K562 (cell line): Measurements from ENCODE around the gene MGAT4B. TPM values are rescaled to one million over a fixed set of nuclear protein-coding genes. Genes with fewer than 3 reads are reported as not detected.

Experiments
- FOXP1 ChIP-seq: sonication (generic); formaldehyde crosslinking; IDR thresholded peaks from 2 replicates; pipeline ENCODE4 v1.8.0; 2022; ENCODE audit warnings: mild to moderate bottlenecking, missing genetic modification reagents
- NONO ChIP-seq, 2 experiments: fragments of 200-400 bp in 1 of 2; fragments of 450-650 bp in 1 of 2; formaldehyde crosslinking in 1 of 2; IDR thresholded peaks; 2 replicates each; pipeline ENCODE4 v1.6.1; 2017; ENCODE audit warnings: low read depth in 2 of 2, mild to moderate bottlenecking in 2 of 2, moderate library complexity in 2 of 2, low read length in 1 of 2
- RBBP5 ChIP-seq: fragments of 200-600 bp; sonication (generic); IDR thresholded peaks from 2 replicates; pipeline ENCODE4 v1.6.1; 2012; ENCODE audit warnings: borderline replicate concordance, mild to moderate bottlenecking, low read length, control low read depth, inconsistent platforms; ENCODE audit not compliant: insufficient read depth, poor library complexity, severe bottlenecking
- SUPT5H ChIP-seq: fragments of 450-650 bp; IDR thresholded peaks from 2 replicates; pipeline ENCODE4 v1.6.1; 2016
- TCF7 ChIP-seq: sonication (generic); IDR thresholded peaks from 2 replicates; pipeline ENCODE4 v1.6.1; 2016; ENCODE audit warnings: antibody characterized with exemption, borderline replicate concordance
- polyA plus RNA-seq, 8 experiments: library from polyadenylated mRNA; depleted of rRNA in 4 of 8; stranded (reverse) in 5 of 8; unstranded in 3 of 8; fragments of >200 nt; fragmentation: Nextera tagmentation in 2 of 8; fragmentation: Illumina TruSeq in 1 of 8; extraction: Ambion mirVana in 2 of 8; extraction: Trizol in 1 of 8; gene quantifications; 2 replicates each; pipeline versions ENCODE4 v1.2.1 to v1.2.3, GENCODE V29; 2011 to 2014; ENCODE audit warnings: inconsistent platforms in 1 of 8, missing spikeins in 1 of 8
- total RNA-seq, 7 experiments: library from RNA; depleted of rRNA in 6 of 7; stranded (reverse); fragments of >200 nt in 6 of 7; fragmentation: Illumina TruSeq in 2 of 7; extraction: Trizol in 2 of 7; gene quantifications; 2 replicates each; pipeline versions ENCODE4 v1.2.1 to v1.2.3, GENCODE V29; 2011 to 2021; ENCODE audit warnings: low replicate concordance in 1 of 7
- TF ChIP-seq, protein P1 (sequence below): fragments of 250-450 bp; sonication (Bioruptor Pico); IDR thresholded peaks from 2 replicates; pipeline ENCODE4 v1.4.0; 2020
- TF ChIP-seq, protein P2 (sequence below): fragments of 450-650 bp; IDR thresholded peaks from 2 replicates; pipeline ENCODE4 v1.6.1; 2017; ENCODE audit warnings: mild to moderate bottlenecking, moderate library complexity
- TF ChIP-seq, protein P3 (sequence below): fragments of 200-800 bp; sonication (Bioruptor generic); IDR thresholded peaks from 2 replicates; pipeline ENCODE4 v1.6.1; 2017; ENCODE audit warnings: missing genetic modification characterization, missing compliant biosample characterization
- TF ChIP-seq, protein P4 (sequence below), 3 experiments: fragments of 200-800 bp in 1 of 3; fragments of 250-450 bp in 1 of 3; fragments of 450-650 bp in 1 of 3; sonication (Bioruptor Pico) in 1 of 3; sonication (Bioruptor generic) in 1 of 3; formaldehyde crosslinking in 1 of 3; IDR thresholded peaks; 2 replicates each; pipeline versions ENCODE4 v1.6.1 to v1.8.0; 2016 to 2022; ENCODE audit warnings: mild to moderate bottlenecking in 2 of 3, missing genetic modification characterization in 2 of 3, missing compliant biosample characterization in 1 of 3, moderate library complexity in 1 of 3
- TF ChIP-seq, protein P5 (sequence below), 2 experiments: fragments of 450-650 bp; conservative IDR thresholded peaks; 2 replicates each; pipeline ENCODE4 v1.6.1; 2017; ENCODE audit warnings: mild to moderate bottlenecking in 2 of 2, moderate library complexity in 2 of 2

MGAT4B gene
- total and polyA plus RNA-seq, 9 of the 15 experiments (the other 6 are each of a cell fraction or from before 2014, with no cell fraction given), result 0.34 to 133 (median 75.4) TPM

DNA sequence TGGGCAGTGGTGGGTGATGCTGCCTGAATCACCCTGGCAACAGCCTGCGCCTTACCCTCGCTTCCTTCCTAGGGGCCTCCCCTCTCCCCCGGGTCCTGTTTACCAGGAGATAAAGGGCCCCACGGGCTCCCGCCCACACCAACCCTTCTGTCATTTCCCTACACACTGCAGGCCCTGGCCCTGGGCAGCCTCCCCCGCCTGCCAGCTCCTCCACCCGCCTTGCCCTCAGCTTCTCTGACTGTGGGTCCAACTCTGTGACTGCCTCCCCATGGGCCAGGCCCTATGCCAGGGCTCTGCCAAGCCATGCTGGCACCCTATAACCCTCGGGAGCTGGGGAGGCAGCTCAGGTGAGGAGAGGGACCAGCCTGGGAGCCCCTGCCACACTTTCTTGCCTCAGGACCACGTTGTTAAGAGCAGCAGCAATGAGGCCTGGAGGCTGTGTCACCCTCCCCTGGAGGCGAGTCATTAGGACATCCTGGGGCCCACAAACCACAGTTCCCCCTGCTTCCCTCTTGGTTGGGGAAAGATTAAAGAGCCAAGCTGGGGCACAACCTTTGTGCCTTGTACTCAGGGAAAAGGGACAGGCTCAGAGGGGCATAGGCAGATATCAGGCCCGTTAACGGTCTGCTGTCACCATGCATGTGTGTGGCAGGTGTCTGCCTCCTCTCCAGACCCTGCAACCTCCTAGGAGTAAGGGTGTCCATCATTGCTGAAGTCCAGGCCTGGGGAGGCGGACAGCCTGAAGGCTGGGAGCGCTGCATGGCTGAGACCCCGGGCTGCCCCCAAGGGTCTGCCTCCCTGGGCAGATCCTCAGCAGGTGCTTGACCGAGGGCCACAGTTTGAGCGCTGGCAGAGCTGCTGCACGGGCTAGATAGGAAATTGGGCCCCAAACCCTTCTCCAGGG lies 2.8 kb downstream of the MGAT4B start (continued):
- TF ChIP-seq, protein P1, sequence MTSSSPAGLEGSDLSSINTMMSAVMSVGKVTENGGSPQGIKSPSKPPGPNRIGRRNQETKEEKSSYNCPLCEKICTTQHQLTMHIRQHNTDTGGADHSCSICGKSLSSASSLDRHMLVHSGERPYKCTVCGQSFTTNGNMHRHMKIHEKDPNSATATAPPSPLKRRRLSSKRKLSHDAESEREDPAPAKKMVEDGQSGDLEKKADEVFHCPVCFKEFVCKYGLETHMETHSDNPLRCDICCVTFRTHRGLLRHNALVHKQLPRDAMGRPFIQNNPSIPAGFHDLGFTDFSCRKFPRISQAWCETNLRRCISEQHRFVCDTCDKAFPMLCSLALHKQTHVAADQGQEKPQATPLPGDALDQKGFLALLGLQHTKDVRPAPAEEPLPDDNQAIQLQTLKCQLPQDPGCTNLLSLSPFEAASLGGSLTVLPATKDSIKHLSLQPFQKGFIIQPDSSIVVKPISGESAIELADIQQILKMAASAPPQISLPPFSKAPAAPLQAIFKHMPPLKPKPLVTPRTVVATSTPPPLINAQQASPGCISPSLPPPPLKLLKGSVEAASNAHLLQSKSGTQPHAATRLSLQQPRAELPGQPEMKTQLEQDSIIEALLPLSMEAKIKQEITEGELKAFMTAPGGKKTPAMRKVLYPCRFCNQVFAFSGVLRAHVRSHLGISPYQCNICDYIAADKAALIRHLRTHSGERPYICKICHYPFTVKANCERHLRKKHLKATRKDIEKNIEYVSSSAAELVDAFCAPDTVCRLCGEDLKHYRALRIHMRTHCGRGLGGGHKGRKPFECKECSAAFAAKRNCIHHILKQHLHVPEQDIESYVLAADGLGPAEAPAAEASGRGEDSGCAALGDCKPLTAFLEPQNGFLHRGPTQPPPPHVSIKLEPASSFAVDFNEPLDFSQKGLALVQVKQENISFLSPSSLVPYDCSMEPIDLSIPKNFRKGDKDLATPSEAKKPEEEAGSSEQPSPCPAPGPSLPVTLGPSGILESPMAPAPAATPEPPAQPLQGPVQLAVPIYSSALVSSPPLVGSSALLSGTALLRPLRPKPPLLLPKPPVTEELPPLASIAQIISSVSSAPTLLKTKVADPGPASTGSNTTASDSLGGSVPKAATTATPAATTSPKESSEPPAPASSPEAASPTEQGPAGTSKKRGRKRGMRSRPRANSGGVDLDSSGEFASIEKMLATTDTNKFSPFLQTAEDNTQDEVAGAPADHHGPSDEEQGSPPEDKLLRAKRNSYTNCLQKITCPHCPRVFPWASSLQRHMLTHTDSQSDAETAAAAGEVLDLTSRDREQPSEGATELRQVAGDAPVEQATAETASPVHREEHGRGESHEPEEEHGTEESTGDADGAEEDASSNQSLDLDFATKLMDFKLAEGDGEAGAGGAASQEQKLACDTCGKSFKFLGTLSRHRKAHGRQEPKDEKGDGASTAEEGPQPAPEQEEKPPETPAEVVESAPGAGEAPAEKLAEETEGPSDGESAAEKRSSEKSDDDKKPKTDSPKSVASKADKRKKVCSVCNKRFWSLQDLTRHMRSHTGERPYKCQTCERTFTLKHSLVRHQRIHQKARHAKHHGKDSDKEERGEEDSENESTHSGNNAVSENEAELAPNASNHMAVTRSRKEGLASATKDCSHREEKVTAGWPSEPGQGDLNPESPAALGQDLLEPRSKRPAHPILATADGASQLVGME (CRISPR knock-in tag), result 0 out of 2 replicates have a peak, but pooled peaks have one; percentile 30
- no peak for TF ChIP-seq NONO (IDR thresholded peaks at IDR 0.05; ENCODE audit: low read depth in 2 of 2, low read length in 1 of 2)
- TF ChIP-seq FOXP1 (CRISPR knock-in tag), result 0 out of 2 replicates have a peak, but pooled peaks have one; percentile 25
- TF ChIP-seq TCF7, result no peak
- TF ChIP-seq, protein P2, sequence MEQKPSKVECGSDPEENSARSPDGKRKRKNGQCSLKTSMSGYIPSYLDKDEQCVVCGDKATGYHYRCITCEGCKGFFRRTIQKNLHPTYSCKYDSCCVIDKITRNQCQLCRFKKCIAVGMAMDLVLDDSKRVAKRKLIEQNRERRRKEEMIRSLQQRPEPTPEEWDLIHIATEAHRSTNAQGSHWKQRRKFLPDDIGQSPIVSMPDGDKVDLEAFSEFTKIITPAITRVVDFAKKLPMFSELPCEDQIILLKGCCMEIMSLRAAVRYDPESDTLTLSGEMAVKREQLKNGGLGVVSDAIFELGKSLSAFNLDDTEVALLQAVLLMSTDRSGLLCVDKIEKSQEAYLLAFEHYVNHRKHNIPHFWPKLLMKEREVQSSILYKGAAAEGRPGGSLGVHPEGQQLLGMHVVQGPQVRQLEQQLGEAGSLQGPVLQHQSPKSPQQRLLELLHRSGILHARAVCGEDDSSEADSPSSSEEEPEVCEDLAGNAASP, result no peak
- 0 out of 2 replicates have a peak, but pooled peaks have one; percentile 40 for TF ChIP-seq SUPT5H
- TF ChIP-seq RBBP5, result peak; percentile 14
- TF ChIP-seq, protein P3, sequence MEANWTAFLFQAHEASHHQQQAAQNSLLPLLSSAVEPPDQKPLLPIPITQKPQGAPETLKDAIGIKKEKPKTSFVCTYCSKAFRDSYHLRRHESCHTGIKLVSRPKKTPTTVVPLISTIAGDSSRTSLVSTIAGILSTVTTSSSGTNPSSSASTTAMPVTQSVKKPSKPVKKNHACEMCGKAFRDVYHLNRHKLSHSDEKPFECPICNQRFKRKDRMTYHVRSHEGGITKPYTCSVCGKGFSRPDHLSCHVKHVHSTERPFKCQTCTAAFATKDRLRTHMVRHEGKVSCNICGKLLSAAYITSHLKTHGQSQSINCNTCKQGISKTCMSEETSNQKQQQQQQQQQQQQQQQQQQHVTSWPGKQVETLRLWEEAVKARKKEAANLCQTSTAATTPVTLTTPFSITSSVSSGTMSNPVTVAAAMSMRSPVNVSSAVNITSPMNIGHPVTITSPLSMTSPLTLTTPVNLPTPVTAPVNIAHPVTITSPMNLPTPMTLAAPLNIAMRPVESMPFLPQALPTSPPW (CRISPR knock-in tag), result peak; percentile 62
- TF ChIP-seq, protein P4, sequence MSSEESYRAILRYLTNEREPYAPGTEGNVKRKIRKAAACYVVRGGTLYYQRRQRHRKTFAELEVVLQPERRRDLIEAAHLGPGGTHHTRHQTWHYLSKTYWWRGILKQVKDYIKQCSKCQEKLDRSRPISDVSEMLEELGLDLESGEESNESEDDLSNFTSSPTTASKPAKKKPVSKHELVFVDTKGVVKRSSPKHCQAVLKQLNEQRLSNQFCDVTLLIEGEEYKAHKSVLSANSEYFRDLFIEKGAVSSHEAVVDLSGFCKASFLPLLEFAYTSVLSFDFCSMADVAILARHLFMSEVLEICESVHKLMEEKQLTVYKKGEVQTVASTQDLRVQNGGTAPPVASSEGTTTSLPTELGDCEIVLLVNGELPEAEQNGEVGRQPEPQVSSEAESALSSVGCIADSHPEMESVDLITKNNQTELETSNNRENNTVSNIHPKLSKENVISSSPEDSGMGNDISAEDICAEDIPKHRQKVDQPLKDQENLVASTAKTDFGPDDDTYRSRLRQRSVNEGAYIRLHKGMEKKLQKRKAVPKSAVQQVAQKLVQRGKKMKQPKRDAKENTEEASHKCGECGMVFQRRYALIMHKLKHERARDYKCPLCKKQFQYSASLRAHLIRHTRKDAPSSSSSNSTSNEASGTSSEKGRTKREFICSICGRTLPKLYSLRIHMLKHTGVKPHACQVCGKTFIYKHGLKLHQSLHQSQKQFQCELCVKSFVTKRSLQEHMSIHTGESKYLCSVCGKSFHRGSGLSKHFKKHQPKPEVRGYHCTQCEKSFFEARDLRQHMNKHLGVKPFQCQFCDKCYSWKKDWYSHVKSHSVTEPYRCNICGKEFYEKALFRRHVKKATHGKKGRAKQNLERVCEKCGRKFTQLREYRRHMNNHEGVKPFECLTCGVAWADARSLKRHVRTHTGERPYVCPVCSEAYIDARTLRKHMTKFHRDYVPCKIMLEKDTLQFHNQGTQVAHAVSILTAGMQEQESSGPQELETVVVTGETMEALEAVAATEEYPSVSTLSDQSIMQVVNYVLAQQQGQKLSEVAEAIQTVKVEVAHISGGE (CRISPR knock-in tag; IDR thresholded peaks at IDR 0.05), result peak in 1 of 3 experiments; percentile 56; a peak in 1 of 6 replicates
- TF ChIP-seq, protein P5, sequence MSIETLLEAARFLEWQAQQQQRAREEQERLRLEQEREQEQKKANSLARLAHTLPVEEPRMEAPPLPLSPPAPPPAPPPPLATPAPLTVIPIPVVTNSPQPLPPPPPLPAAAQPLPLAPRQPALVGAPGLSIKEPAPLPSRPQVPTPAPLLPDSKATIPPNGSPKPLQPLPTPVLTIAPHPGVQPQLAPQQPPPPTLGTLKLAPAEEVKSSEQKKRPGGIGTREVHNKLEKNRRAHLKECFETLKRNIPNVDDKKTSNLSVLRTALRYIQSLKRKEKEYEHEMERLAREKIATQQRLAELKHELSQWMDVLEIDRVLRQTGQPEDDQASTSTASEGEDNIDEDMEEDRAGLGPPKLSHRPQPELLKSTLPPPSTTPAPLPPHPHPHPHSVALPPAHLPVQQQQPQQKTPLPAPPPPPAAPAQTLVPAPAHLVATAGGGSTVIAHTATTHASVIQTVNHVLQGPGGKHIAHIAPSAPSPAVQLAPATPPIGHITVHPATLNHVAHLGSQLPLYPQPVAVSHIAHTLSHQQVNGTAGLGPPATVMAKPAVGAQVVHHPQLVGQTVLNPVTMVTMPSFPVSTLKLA (conservative IDR thresholded peaks at IDR 0.05), result peak in 1 of 2 experiments; percentile 46; a peak in 1 of 4 replicates
